Astrocyte of the spinal cord (primary cell): Measurements from ENCODE around the gene PGP.

Source experiments
- DNase-seq: peaks from one replicate; pipeline ENCODE4 v3.0.0; 2011; ENCODE audit warnings: low read depth, low spot score
- H3K4me3 ChIP-seq: 2 replicates; pipeline ENCODE4 v1.5.1; 2011; ENCODE audit warnings: low read depth, mild to moderate bottlenecking, low read length, moderate library complexity
- in situ Hi-C: cut with HindIII; loops from 2 replicates; pipeline ENCODE4 v1.10.0; 2017; ENCODE audit warnings: low sequenced_read_pairs
- TF ChIP-seq, protein P1 (sequence below): IDR thresholded peaks from 2 replicates; pipeline ENCODE4 v1.5.1; 2012; ENCODE audit warnings: low read depth, mild to moderate bottlenecking, low read length, inconsistent platforms

Gene PGP

DNA sequence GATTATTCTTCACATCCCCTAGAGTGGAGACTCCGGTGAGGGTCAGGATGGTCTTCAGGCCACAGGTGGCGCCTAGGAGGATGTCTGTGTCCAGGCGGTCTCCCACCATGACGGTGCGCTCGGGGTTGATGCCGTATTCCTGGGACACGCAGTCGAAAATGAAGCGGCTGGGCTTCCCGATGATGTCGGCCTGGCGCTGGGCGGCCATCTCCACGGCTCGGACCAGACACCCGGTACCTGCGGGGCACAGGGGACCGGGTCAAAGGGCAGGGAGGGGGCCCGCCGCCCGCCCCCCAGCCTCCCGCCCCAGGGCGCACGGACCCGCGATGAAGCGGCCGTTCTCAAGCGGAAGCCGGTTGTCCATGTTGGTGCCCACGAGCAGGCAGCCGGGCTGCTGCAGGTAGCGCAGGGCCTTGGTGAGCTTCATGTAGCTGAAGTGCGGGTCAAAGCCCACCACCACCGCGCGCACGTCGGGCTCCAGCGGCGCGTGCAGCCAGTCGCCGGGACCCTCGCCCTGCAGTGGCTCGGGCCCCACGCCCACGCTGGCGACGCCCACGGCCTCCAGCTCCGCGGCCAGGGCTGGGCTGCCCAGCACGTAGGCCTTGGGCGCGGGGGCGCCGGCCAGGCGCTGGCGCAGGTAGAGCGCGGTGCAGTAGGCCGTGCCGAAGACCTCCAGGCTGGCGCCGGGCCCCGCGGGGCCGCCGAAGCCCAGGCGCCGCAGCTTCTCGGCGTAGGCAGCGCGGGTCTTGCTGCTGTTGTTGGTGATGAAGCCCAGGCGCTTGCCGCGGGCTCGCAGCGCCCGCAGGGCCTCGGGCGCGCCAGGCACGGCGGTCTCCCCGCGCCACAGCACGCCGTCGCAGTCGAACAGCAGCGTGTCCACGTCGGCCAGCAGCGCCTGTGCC is 572 bp downstream of the PGP start:
- H3K4me3 ChIP-seq = peak overlapping the region; percentile 54
- DNase-seq = no peak
- TF ChIP-seq, protein P1, sequence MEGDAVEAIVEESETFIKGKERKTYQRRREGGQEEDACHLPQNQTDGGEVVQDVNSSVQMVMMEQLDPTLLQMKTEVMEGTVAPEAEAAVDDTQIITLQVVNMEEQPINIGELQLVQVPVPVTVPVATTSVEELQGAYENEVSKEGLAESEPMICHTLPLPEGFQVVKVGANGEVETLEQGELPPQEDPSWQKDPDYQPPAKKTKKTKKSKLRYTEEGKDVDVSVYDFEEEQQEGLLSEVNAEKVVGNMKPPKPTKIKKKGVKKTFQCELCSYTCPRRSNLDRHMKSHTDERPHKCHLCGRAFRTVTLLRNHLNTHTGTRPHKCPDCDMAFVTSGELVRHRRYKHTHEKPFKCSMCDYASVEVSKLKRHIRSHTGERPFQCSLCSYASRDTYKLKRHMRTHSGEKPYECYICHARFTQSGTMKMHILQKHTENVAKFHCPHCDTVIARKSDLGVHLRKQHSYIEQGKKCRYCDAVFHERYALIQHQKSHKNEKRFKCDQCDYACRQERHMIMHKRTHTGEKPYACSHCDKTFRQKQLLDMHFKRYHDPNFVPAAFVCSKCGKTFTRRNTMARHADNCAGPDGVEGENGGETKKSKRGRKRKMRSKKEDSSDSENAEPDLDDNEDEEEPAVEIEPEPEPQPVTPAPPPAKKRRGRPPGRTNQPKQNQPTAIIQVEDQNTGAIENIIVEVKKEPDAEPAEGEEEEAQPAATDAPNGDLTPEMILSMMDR = no peak
- in situ Hi-C loops = no loop called here

DNA sequence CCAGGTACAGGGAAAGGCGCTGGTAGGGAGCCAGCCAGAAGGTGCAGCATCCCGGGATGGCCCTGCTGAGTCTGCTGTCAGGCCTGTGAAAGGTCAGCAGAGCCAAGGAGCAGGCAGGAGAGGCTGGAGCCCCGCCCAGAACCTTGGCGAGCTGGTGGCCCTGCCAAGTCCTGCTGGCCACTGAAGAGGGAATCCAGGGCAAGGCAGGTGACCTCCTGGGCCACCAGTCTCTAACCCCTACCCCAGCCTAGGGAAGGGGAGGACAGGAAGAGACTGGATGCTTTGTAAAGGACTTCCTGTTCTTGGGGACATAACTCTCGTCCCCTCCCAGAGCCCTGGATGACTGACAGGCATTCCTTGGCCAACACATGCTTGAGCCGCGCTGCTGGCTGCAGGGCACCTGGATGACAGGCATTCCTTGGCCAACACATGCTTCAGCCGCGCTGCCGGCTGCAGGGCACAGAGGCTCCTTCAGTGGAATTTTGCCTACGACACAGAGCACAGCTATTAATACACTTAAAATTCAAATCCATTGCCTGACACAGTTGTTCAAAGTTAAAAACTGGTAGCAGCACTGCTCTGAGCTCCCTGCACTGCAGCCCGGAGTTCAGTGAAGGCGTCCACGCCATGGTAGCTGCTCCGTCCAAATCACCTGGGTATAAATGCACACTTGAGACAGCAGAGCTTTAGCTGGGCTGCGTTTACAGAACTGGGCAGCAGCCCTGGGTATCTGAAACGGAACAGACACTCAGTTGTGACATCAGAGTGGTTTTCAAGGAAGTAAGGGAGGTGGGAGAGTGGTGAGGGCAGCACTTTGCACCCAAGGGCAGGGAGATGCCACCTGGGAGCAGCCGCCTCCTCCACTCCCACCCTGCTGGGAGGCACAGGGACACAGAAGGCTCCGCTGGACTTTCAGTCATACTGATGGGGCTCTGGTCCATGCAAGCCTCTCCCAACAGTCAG is 2.0 kb downstream of the PGP start:
- no peak for DNase-seq
- TF ChIP-seq, protein P1 = no peak
- peak overlapping the region; percentile 54 for H3K4me3 ChIP-seq
- in situ Hi-C loops = no loop called here

DNA sequence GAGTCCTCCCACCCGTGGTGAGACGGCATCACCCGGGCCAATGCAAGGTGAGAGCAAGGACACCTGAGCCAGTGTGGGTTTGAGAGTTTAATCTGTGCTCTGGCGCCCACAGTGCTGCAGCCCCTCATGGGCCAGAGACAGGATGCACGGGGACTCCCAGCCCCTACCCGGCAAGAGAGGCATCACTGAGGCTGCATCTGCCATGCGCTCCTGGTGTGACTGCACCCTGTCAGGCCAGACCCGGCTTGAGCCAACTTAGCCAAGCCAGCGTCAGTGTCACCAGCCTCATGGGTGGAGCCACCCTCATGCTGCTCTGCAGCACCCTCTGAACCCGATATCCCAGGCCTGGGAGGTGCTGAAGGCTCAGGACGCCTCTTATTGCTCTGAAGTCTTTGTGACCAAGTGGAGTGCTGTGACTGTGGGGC is 2.7 kb downstream of the PGP start:
- TF ChIP-seq, protein P1 = no peak
- no peak for DNase-seq
- H3K4me3 ChIP-seq = no peak overlapping the region
- in situ Hi-C loops = no loop called here

DNA sequence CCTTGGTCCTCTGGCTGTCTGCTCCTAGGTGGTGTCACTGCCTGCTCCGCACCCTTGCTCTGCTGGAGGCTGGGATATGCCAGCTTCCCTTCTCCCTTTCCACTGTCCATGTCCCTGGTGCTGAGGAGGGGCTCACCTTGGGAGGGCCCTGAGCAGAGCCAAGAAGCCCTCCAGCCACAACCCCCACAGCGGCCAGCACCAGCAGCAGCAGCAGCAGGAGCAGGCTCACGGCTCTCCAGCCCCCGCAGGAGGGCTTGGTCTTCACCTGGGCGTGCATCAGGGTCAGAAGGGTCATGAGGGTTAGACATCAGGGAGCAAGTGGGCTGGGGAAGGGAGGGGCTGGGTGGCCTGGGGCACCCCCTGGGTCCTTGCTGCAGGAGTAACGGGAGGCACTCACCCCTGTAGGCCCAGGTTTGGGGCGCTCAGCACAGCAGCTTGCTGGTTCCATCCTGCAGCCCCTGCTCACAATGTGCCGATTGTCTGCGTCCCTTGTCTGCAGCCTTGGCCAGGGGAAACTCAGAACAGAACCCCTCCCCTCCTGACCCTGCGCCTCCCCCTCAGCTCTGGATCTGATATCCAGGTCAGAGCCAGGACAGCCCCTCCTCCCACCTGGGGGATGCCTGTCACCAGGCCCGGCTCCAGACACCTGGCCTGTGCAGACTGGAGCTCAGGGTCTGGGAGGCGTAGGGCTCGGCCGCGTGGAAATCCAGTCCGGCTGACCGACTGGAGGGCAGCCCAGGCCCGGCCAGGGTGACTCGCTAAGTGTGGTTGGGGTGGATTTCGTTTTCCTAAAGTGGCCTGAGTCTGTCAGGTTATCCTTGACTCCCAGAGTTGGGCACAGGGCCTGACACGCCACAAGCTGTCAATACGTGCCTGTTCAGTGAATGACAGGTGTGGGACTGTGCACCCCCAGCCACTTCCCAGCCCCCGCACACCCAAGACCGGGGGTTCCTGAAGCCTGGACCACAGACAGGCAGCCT is 4.0 kb downstream of the PGP start, which contains the start of gene BRICD5:
Gene BRICD5 (minus strand): TSS at position 478 of the 980 bp plus-strand sequence. CDS start 30 bp downstream, at position 448.
- H3K4me3 ChIP-seq = no peak within 1 kb of the TSS
- no peak for DNase-seq
- TF ChIP-seq, protein P1 = no peak
- in situ Hi-C loops = no loop called here

DNA sequence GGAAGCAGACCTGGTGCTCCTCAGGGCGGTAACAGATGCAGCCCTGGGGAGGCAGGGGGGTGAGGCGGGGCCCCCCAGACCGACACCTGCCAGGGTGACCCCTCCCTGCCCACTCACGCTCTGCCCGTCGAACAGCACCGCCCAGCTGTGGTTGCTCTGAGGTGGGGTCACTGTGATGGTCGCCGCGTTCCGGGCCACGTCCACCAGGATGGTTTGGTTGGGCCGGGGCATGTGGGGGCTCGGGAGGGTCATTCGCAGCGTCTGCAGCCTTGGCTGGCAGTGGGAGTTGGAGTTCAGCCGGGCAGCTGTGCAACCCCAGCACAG is 4.7 kb downstream of the PGP start:
- in situ Hi-C loops = no loop called here
- H3K4me3 ChIP-seq = no peak overlapping the region
- TF ChIP-seq, protein P1 = no peak
- DNase-seq = no peak
